Prostate gland (tissue), 2 donors: Measurements from ENCODE around the gene PAPPA2.

ENCODE experiments used
- POLR2A ChIP-seq: fragments of 450-650 bp; IDR thresholded peaks from one replicate; pipeline ENCODE4 v1.6.1; 2016; ENCODE audit warnings: antibody characterized with exemption, mild to moderate bottlenecking
- POLR2AphosphoS5 ChIP-seq: sonication (generic); formaldehyde crosslinking; IDR thresholded peaks from one replicate; pipeline ENCODE4 v1.6.1; 2017; ENCODE audit warnings: antibody characterized with exemption
- TF ChIP-seq, protein P1 (sequence below), 4 experiments: fragments of 200-600 bp in 2 of 4; fragments of 450-650 bp in 2 of 4; sonication (generic) in 2 of 4; IDR thresholded peaks; 1 replicate in 3 of 4; 2 replicates in 1 of 4; pipeline ENCODE4 v1.5.1; 2016 to 2019; ENCODE audit warnings: antibody characterized with exemption in 4 of 4, mild to moderate bottlenecking in 2 of 4, moderate library complexity in 2 of 4

DNA sequence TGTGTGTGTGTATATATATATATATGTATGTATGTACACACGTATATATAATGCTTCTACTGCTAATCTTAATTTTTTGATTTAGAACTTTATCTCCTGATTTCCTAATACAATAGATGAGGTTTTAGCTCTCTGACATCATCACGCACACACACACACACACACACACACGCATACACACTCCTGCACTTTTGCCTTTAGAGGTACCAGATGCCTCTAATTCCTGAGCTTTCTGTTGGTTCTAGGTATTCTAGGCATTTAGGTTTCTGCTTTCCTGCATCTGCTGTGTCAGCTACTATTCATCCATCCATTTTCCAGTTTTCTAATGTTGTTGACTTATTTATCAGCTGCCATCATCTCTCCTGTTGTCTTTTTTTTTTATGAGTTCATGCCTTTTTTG lies 353.3 kb downstream of the PAPPA2 start:
- TF ChIP-seq POLR2A (no peak), POLR2AphosphoS5 (no peak)
- TF ChIP-seq, protein P1, sequence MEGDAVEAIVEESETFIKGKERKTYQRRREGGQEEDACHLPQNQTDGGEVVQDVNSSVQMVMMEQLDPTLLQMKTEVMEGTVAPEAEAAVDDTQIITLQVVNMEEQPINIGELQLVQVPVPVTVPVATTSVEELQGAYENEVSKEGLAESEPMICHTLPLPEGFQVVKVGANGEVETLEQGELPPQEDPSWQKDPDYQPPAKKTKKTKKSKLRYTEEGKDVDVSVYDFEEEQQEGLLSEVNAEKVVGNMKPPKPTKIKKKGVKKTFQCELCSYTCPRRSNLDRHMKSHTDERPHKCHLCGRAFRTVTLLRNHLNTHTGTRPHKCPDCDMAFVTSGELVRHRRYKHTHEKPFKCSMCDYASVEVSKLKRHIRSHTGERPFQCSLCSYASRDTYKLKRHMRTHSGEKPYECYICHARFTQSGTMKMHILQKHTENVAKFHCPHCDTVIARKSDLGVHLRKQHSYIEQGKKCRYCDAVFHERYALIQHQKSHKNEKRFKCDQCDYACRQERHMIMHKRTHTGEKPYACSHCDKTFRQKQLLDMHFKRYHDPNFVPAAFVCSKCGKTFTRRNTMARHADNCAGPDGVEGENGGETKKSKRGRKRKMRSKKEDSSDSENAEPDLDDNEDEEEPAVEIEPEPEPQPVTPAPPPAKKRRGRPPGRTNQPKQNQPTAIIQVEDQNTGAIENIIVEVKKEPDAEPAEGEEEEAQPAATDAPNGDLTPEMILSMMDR (IDR thresholded peaks at IDR 0.05): no peak
